ENCODE results near the gene ATXN1L.
"Not testable (repeated sequence)": the region's sequence is repeated elsewhere in the genome, so short reads cannot be mapped to it uniquely, and the experiment has no call there.

ATXN1L gene

GRCh38 chr16:71845639-71846430, at the start of gene ATXN1L:
Gene ATXN1L, plus strand, starts transcription at chr16:71845976. Its CDS starts 3,765 bp downstream, at chr16:71849741.
- H3K27ac Mint-ChIP-seq: peak within 1 kb of the TSS; percentile 98
- peaks cover 25% of the 10 kb centered on the region for H3K36me3 Mint-ChIP-seq
- H3K4me1 Mint-ChIP-seq: peaks cover 41% of the 10 kb centered on the region
- H3K9me3 Mint-ChIP-seq: no peaks in the 10 kb centered on the region
- peak within 1 kb of the TSS; percentile 93 for H3K4me3 Mint-ChIP-seq
- ATAC-seq (ENCODE audit: low read depth) (peak; percentile 87), DNase-seq (ENCODE audit: low spot score in 2 of 2) (peak; percentile 94 to 100)
- no peaks in the 10 kb centered on the region for H3K27me3 Mint-ChIP-seq

GRCh38 chr16:71796501-71797097, 49.2 kb upstream of the ATXN1L start:
- Mint-ChIP-seq H3K4me1 (peaks cover 22% of the 10 kb centered on the region), H3K9me3 (no peaks in the 10 kb centered on the region), H3K36me3 (peaks cover 12% of the 10 kb centered on the region), H3K27ac (peak overlapping the region; percentile 42), H3K27me3 (no peaks in the 10 kb centered on the region), H3K4me3 (no peak overlapping the region)
- DNase-seq (ENCODE audit: low spot score in 2 of 2): no peak
- no peak for ATAC-seq (ENCODE audit: low read depth)

- H3K4me1 Mint-ChIP-seq: peaks cover 9% of the 10 kb centered on the region
- H3K4me3 Mint-ChIP-seq: no peak overlapping the region
- peaks cover 8% of the 10 kb centered on the region for H3K36me3 Mint-ChIP-seq
- H3K27me3 Mint-ChIP-seq: no peaks in the 10 kb centered on the region
- ATAC-seq (ENCODE audit: low read depth): no peak
- peak overlapping the region; percentile 12 for H3K27ac Mint-ChIP-seq
- H3K9me3 Mint-ChIP-seq: no peaks in the 10 kb centered on the region
- DNase-seq (ENCODE audit: low spot score in 2 of 2): no peak
Observed at GRCh38 chr16:71803305-71803690, 42.5 kb upstream of the ATXN1L start.

GRCh38 chr16:71807905-71808592, 37.7 kb upstream of the ATXN1L start:
- ATAC-seq (ENCODE audit: low read depth): peak; percentile 23
- H3K36me3 Mint-ChIP-seq: peaks cover 5% of the 10 kb centered on the region
- H3K4me1 Mint-ChIP-seq: peaks cover 9% of the 10 kb centered on the region
- H3K9me3 Mint-ChIP-seq: no peaks in the 10 kb centered on the region
- H3K4me3 Mint-ChIP-seq: peak overlapping the region; percentile 89
- H3K27me3 Mint-ChIP-seq: no peaks in the 10 kb centered on the region
- H3K27ac Mint-ChIP-seq: peak overlapping the region; percentile 98
- DNase-seq (ENCODE audit: low spot score in 2 of 2): no peak

- Mint-ChIP-seq H3K27me3 (no peaks in the 10 kb centered on the region), H3K27ac (peak within 1 kb of the TSS; percentile 98), H3K4me1 (peaks cover 9% of the 10 kb centered on the region), H3K36me3 (no peaks in the 10 kb centered on the region), H3K9me3 (no peaks in the 10 kb centered on the region), H3K4me3 (peak within 1 kb of the TSS; percentile 89)
- peak; percentile 82 to 88 for DNase-seq (ENCODE audit: low spot score in 2 of 2)
- ATAC-seq (ENCODE audit: low read depth): peak; percentile 86
Observed at GRCh38 chr16:71808593-71809459, 37.0 kb upstream of the ATXN1L start, which contains the start of gene AP1G1. Gene AP1G1, minus strand, starts transcription at chr16:71808834. Its CDS starts 19,355 bp downstream, at chr16:71789479.

- H3K27me3 Mint-ChIP-seq; DNase-seq (ENCODE audit: low spot score in 2 of 2); H3K36me3 Mint-ChIP-seq; H3K4me1 Mint-ChIP-seq; H3K9me3 Mint-ChIP-seq; ATAC-seq (ENCODE audit: low read depth): not testable (repeated sequence)
- peak overlapping the region; percentile 98 for H3K27ac Mint-ChIP-seq
- peak overlapping the region; percentile 89 for H3K4me3 Mint-ChIP-seq
Observed at GRCh38 chr16:71810155-71810530, 35.6 kb upstream of the ATXN1L start.

GRCh38 chr16:71811261-71811803, 34.4 kb upstream of the ATXN1L start:
- no peaks in the 10 kb centered on the region for H3K27me3 Mint-ChIP-seq
- ATAC-seq (ENCODE audit: low read depth) (no peak), DNase-seq (ENCODE audit: low spot score in 2 of 2) (no peak)
- H3K4me3 Mint-ChIP-seq: no peak overlapping the region
- no peaks in the 10 kb centered on the region for H3K36me3 Mint-ChIP-seq
- peaks cover 9% of the 10 kb centered on the region for H3K4me1 Mint-ChIP-seq
- H3K27ac Mint-ChIP-seq: no peak overlapping the region
- H3K9me3 Mint-ChIP-seq: no peaks in the 10 kb centered on the region

- not testable (repeated sequence) for H3K9me3 Mint-ChIP-seq; ATAC-seq (ENCODE audit: low read depth); H3K27me3 Mint-ChIP-seq; DNase-seq (ENCODE audit: low spot score in 2 of 2); H3K4me3 Mint-ChIP-seq; H3K36me3 Mint-ChIP-seq
- Mint-ChIP-seq H3K4me1 (peaks cover 12% of the 10 kb centered on the region), H3K27ac (peak overlapping the region; percentile 82)
Observed at GRCh38 chr16:71817155-71817500, 28.6 kb upstream of the ATXN1L start.

- H3K4me3 Mint-ChIP-seq: no peak overlapping the region
- no peaks in the 10 kb centered on the region for H3K9me3 Mint-ChIP-seq
- H3K27ac Mint-ChIP-seq: no peak overlapping the region
- DNase-seq (ENCODE audit: low spot score in 2 of 2) (no peak), ATAC-seq (ENCODE audit: low read depth) (no peak)
- no peaks in the 10 kb centered on the region for H3K27me3 Mint-ChIP-seq
- no peaks in the 10 kb centered on the region for H3K36me3 Mint-ChIP-seq
- H3K4me1 Mint-ChIP-seq: no peaks in the 10 kb centered on the region
Observed at GRCh38 chr16:71826533-71827017, 19.2 kb upstream of the ATXN1L start.

- no peak overlapping the region for H3K27ac Mint-ChIP-seq
- no peak for DNase-seq (ENCODE audit: low spot score in 2 of 2)
- H3K27me3 Mint-ChIP-seq: no peaks in the 10 kb centered on the region
- no peaks in the 10 kb centered on the region for H3K36me3 Mint-ChIP-seq
- no peaks in the 10 kb centered on the region for H3K9me3 Mint-ChIP-seq
- no peak overlapping the region for H3K4me3 Mint-ChIP-seq
- no peak for ATAC-seq (ENCODE audit: low read depth)
- H3K4me1 Mint-ChIP-seq: no peaks in the 10 kb centered on the region
Observed at GRCh38 chr16:71830359-71830758, 15.4 kb upstream of the ATXN1L start.

GRCh38 chr16:71831698-71832097, 14.1 kb upstream of the ATXN1L start:
- H3K4me1 Mint-ChIP-seq; H3K27me3 Mint-ChIP-seq; H3K9me3 Mint-ChIP-seq; DNase-seq (ENCODE audit: low spot score in 2 of 2); ATAC-seq (ENCODE audit: low read depth); H3K36me3 Mint-ChIP-seq; H3K4me3 Mint-ChIP-seq; H3K27ac Mint-ChIP-seq: not testable (repeated sequence)

- H3K27me3 Mint-ChIP-seq; H3K4me1 Mint-ChIP-seq; H3K9me3 Mint-ChIP-seq; ATAC-seq (ENCODE audit: low read depth); H3K36me3 Mint-ChIP-seq; DNase-seq (ENCODE audit: low spot score in 2 of 2); H3K4me3 Mint-ChIP-seq; H3K27ac Mint-ChIP-seq: not testable (repeated sequence)
Observed at GRCh38 chr16:71832112-71832511, 13.7 kb upstream of the ATXN1L start.

GRCh38 chr16:71834291-71834690, 11.5 kb upstream of the ATXN1L start:
- Mint-ChIP-seq H3K9me3 (no peaks in the 10 kb centered on the region), H3K4me1 (no peaks in the 10 kb centered on the region), H3K27ac (no peak overlapping the region), H3K4me3 (no peak overlapping the region), H3K36me3 (no peaks in the 10 kb centered on the region), H3K27me3 (no peaks in the 10 kb centered on the region)
- DNase-seq (ENCODE audit: low spot score in 2 of 2) (no peak), ATAC-seq (ENCODE audit: low read depth) (no peak)

Measured in memory B cell (primary cell).